HepG2 (cell line): ENCODE measurements around the gene KCND2.

Experiments used
- CHD2 ChIP-seq: IDR thresholded peaks from 2 replicates; pipeline ENCODE4 v1.6.1; 2011; ENCODE audit warnings: low read depth, low read length, improper control_type of control experiment
- ESRRA ChIP-seq: sonication (generic); formaldehyde crosslinking; IDR thresholded peaks from 2 replicates; pipeline ENCODE4 v1.5.1; 2020; ENCODE audit warnings: mild to moderate bottlenecking, low read depth, missing genetic modification reagents
- MAFF ChIP-seq: IDR thresholded peaks from 2 replicates; pipeline ENCODE4 v1.6.1; 2011; ENCODE audit warnings: low read depth, low read length, improper control_type of control experiment
- NFE2L1 ChIP-seq: sonication (generic); formaldehyde crosslinking; IDR thresholded peaks from 2 replicates; pipeline ENCODE4 v1.4.0; 2020; ENCODE audit warnings: missing genetic modification reagents, mild to moderate bottlenecking, borderline replicate concordance

- TF ChIP-seq MAFF (no peak), ESRRA (CRISPR knock-in tag) (no peak), CHD2 (no peak), NFE2L1 (CRISPR knock-in tag) (no peak)
Measured at GRCh38 chr7:120413164-120413563, 140.2 kb downstream of the KCND2 start.
